HFF-Myc (cell line): ENCODE measurements around the gene SLC2A4RG.

ENCODE experiments used
- DNase-seq: peaks from one replicate; pipeline ENCODE4 v3.0.0-alpha.2; 2011; ENCODE audit warnings: low read depth; ENCODE audit errors: extremely low read depth
- H3K4me3 ChIP-seq: replicated peaks from 2 replicates; pipeline ENCODE4 v1.5.1; 2011; ENCODE audit warnings: low read depth, mild to moderate bottlenecking, control low read depth, low read length
- CTCF ChIP-seq: IDR thresholded peaks from 2 replicates; pipeline ENCODE4 v1.5.1; 2012; ENCODE audit warnings: mild to moderate bottlenecking, low read depth, low read length, control low read depth; ENCODE audit errors: missing control alignments

Gene SLC2A4RG

GRCh38 chr20:63696628-63697356 lies 42.8 kb upstream of the SLC2A4RG start, which contains the start of gene TNFRSF6B:
Gene TNFRSF6B, plus strand, starts transcription at chr20:63696652. Its CDS starts 116 bp downstream, at chr20:63696768.
- peak within 1 kb of the TSS; percentile 26 for H3K4me3 ChIP-seq
- no peak for TF ChIP-seq CTCF
- DNase-seq = no peak

GRCh38 chr20:63697357-63697867 lies 42.2 kb upstream of the SLC2A4RG start:
- no peak for TF ChIP-seq CTCF
- DNase-seq = no peak
- peak overlapping the region; percentile 26 for H3K4me3 ChIP-seq

GRCh38 chr20:63697868-63698545 lies 41.6 kb upstream of the SLC2A4RG start:
- DNase-seq = no peak
- H3K4me3 ChIP-seq = peak overlapping the region; percentile 26
- no peak for TF ChIP-seq CTCF

GRCh38 chr20:63698739-63699465 lies 40.7 kb upstream of the SLC2A4RG start:
- no peak for TF ChIP-seq CTCF
- peak overlapping the region; percentile 15 for H3K4me3 ChIP-seq
- peak; percentile 67 for DNase-seq

GRCh38 chr20:63699466-63700198 lies 39.9 kb upstream of the SLC2A4RG start:
- DNase-seq = no peak
- no peak overlapping the region for H3K4me3 ChIP-seq
- TF ChIP-seq CTCF = no peak
